NT2/D1 (cell line): ENCODE results near the gene TAF15.

Experiments
- DNase-seq: peaks from one replicate; pipeline ENCODE4 v3.0.0-alpha.2; 2011; ENCODE audit warnings: low read depth, low spot score
- H3K27me3 ChIP-seq: 2 replicates; pipeline ENCODE4 v1.6.0; 2011; ENCODE audit warnings: mild to moderate bottlenecking; ENCODE audit not compliant: insufficient read length, insufficient read depth
- H3K36me3 ChIP-seq: 2 replicates; pipeline ENCODE4 v1.6.1; 2011; ENCODE audit warnings: mild to moderate bottlenecking, low read length, mixed read lengths; ENCODE audit not compliant: insufficient read depth, insufficient read length
- H3K4me1 ChIP-seq: 2 replicates; pipeline ENCODE4 v1.5.1; 2011; ENCODE audit not compliant: insufficient read depth, insufficient read length
- H3K4me3 ChIP-seq: 2 replicates; pipeline ENCODE4 v1.5.1; 2011; ENCODE audit warnings: low read depth; ENCODE audit not compliant: insufficient read length
- H3K9ac ChIP-seq: 2 replicates; pipeline ENCODE4 v1.6.0; 2011; ENCODE audit warnings: low read depth; ENCODE audit not compliant: insufficient read length
- H3K9me3 ChIP-seq: 2 replicates; pipeline ENCODE4 v1.5.1; 2011; ENCODE audit warnings: mild to moderate bottlenecking, low read length; ENCODE audit not compliant: insufficient read depth
- SUZ12 ChIP-seq: IDR thresholded peaks from 2 replicates; pipeline ENCODE4 v1.6.1; 2011; ENCODE audit not compliant: insufficient read length, insufficient read depth; ENCODE audit errors: extremely low read depth
- YY1 ChIP-seq: IDR thresholded peaks from 2 replicates; pipeline ENCODE4 v1.6.1; 2011; ENCODE audit not compliant: insufficient read length, insufficient read depth
- ZNF274 ChIP-seq: IDR thresholded peaks from 2 replicates; pipeline ENCODE4 v1.6.1; 2011; ENCODE audit warnings: mild to moderate bottlenecking, low read depth, low read length

TAF15 gene

GRCh38 chr17:35844547-35844946 lies 35.3 kb downstream of the TAF15 start:
- Histone ChIP-seq H3K9ac (no peak overlapping the region), H3K4me1 (no peaks in the 10 kb centered on the region)
- DNase-seq, result no peak

GRCh38 chr17:35846055-35846809 lies 36.9 kb downstream of the TAF15 start:
- Histone ChIP-seq H3K36me3 (peaks cover 75% of the 10 kb centered on the region), H3K9ac (no peak overlapping the region), H3K4me1 (no peaks in the 10 kb centered on the region), H3K9me3 (no peaks in the 10 kb centered on the region), H3K27me3 (no peaks in the 10 kb centered on the region), H3K4me3 (no peak overlapping the region)
- TF ChIP-seq YY1, result no peak
- no peak for TF ChIP-seq ZNF274
- TF ChIP-seq SUZ12, result no peak
- DNase-seq, result no peak

More at GRCh38 chr17:35844547-35844946, 35.3 kb downstream of the TAF15 start:
- H3K36me3 ChIP-seq, result peaks cover 72% of the 10 kb centered on the region
- H3K27me3 ChIP-seq, result no peaks in the 10 kb centered on the region
- H3K4me3 ChIP-seq, result no peak overlapping the region
- no peak for TF ChIP-seq ZNF274
- TF ChIP-seq YY1, result no peak
- no peak for TF ChIP-seq SUZ12
- H3K9me3 ChIP-seq, result no peaks in the 10 kb centered on the region

GRCh38 chr17:35847006-35847405 lies 37.7 kb downstream of the TAF15 start:
- no peak for DNase-seq
- no peaks in the 10 kb centered on the region for H3K4me1 ChIP-seq
- peaks cover 70% of the 10 kb centered on the region for H3K36me3 ChIP-seq
- no peak overlapping the region for H3K9ac ChIP-seq
- no peak overlapping the region for H3K4me3 ChIP-seq
- no peaks in the 10 kb centered on the region for H3K9me3 ChIP-seq
- H3K27me3 ChIP-seq, result no peaks in the 10 kb centered on the region
- no peak for TF ChIP-seq SUZ12
- no peak for TF ChIP-seq YY1
- TF ChIP-seq ZNF274, result no peak

GRCh38 chr17:35847633-35848373 lies 38.5 kb downstream of the TAF15 start:
- no peak overlapping the region for H3K4me3 ChIP-seq
- no peak for TF ChIP-seq SUZ12
- no peak overlapping the region for H3K9ac ChIP-seq
- no peaks in the 10 kb centered on the region for H3K4me1 ChIP-seq
- peaks cover 63% of the 10 kb centered on the region for H3K36me3 ChIP-seq
- no peaks in the 10 kb centered on the region for H3K27me3 ChIP-seq
- no peaks in the 10 kb centered on the region for H3K9me3 ChIP-seq
- DNase-seq, result no peak

- Histone ChIP-seq H3K9me3 (no peaks in the 10 kb centered on the region), H3K27me3 (no peaks in the 10 kb centered on the region), H3K4me3 (no peak overlapping the region), H3K36me3 (peaks cover 51% of the 10 kb centered on the region), H3K9ac (no peak overlapping the region), H3K4me1 (no peaks in the 10 kb centered on the region)
- TF ChIP-seq SUZ12 (no peak), ZNF274 (no peak), YY1 (no peak)
- peak; percentile 54 for DNase-seq
These were observed 40.4 kb downstream of the TAF15 start for GRCh38 chr17:35849469-35850348.

DNA sequence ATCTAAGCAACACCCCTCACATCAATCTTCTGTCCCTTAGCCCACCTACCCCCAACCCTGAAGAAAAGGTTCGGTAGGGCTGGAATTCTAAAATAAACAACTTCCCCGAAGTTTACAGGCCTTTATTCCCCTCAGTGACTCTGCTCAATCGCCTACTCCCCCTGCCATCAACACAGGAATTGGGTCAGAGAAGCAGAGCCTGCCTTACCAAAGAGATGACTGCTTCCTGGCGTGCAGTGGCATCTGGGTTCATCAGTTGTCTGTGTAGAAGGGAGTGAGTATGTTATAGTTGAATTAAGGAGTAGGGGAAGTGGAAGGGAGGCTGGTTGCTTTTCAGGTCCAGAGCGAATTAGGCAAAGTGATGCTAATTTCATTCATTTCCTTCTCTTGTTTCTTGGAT lies 46.7 kb downstream of the TAF15 start:
- H3K36me3 ChIP-seq, result peaks cover 24% of the 10 kb centered on the region
- no peak overlapping the region for H3K4me3 ChIP-seq
- H3K4me1 ChIP-seq, result no peaks in the 10 kb centered on the region
- no peak for TF ChIP-seq YY1
- no peak for TF ChIP-seq SUZ12
- no peak for TF ChIP-seq ZNF274
- no peaks in the 10 kb centered on the region for H3K27me3 ChIP-seq
- H3K9me3 ChIP-seq, result no peaks in the 10 kb centered on the region
- H3K9ac ChIP-seq, result no peak overlapping the region
- no peak for DNase-seq

- H3K4me3 ChIP-seq, result no peak overlapping the region
- peaks cover 24% of the 10 kb centered on the region for H3K36me3 ChIP-seq
These were observed 47.3 kb downstream of the TAF15 start for GRCh38 chr17:35856603-35857002.

More at GRCh38 chr17:35856603-35857002, 47.3 kb downstream of the TAF15 start:
- Histone ChIP-seq H3K4me1 (no peaks in the 10 kb centered on the region), H3K9ac (no peak overlapping the region), H3K9me3 (no peaks in the 10 kb centered on the region), H3K27me3 (no peaks in the 10 kb centered on the region)
- TF ChIP-seq ZNF274, result no peak
- TF ChIP-seq SUZ12, result no peak
- no peak for TF ChIP-seq YY1
- DNase-seq, result no peak
